ENCODE data around the gene ARHGEF26. TPM values are rescaled to one million over a fixed set of nuclear protein-coding genes. Genes with fewer than 3 reads are reported as not detected.

The ARHGEF26 gene
- total RNA-seq, 1 experiment from 2014 or later, result not detected

DNA sequence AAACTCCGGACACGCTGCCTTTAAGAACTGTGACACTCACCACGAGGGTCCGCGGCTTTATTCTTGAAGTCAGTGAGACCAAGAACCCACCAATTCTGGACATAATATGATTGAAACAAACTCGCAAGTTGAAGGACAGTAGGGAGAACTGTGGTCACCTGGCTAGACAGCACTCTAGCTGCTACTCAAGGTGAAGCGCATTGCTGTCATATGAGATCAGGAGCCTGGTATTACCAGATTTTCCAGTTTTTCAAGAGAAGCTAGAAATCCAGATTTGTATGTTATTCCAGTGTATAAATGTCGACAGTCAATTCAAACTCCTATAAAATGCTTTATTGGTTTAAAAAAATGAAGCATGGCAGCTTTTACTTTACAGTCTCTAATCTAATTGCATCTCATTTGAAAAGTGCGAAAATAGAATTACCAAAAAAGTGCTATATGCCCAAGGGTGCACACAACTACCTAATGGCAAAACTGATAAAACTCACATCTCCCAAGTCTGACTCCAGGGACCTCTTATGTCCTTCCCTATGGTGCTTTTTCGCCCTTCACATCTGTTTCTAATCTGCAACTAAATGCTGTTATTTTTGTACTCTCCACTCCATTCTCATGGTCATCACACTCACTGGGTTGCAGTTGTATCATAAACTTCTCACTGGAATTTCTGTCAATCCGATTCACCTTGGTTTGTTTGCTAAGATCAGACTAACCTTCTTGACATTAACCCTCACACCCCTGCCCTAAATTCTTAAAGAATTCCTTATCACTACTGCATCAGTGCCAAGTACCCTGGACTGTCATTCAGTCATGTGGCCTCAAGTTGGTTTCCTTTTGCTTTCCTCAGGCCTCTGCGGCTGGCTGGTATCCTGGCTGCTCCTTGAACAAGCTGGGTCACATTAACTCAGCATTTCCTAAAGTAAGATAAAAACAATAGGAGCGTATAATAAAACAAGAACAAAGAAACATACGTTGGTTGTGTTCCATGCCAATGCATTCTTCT lies 31.5 kb upstream of the ARHGEF26 start:
- H3K27ac ChIP-seq (ENCODE audit: low read length), result no peak overlapping the region
- H3K4me1 ChIP-seq (ENCODE audit: low read length), result no peaks in the 10 kb centered on the region
- no peaks in the 10 kb centered on the region for H3K9me3 ChIP-seq (ENCODE audit: low read length)
- no peak overlapping the region for H2AFZ ChIP-seq (ENCODE audit: low read length)
- H3K4me2 ChIP-seq (ENCODE audit: low read depth, low read length, poor library complexity, severe bottlenecking), result no peak overlapping the region
- no peak overlapping the region for H3K4me3 ChIP-seq (ENCODE audit: low read length)
- H3K9me2 ChIP-seq (replicated peaks; ENCODE audit: insufficient read depth, low read length), result no peaks in the 10 kb centered on the region
- no peaks in the 10 kb centered on the region for H3K27me3 ChIP-seq (ENCODE audit: low read length)
- H3K9ac ChIP-seq (ENCODE audit: low read length), result no peak overlapping the region
- no peak for DNase-seq
- no peaks in the 10 kb centered on the region for H3K79me2 ChIP-seq (ENCODE audit: low read length)
- H3K36me3 ChIP-seq (ENCODE audit: insufficient read depth, low read length), result no peaks in the 10 kb centered on the region
- no peaks in the 10 kb centered on the region for H4K20me1 ChIP-seq (ENCODE audit: insufficient read depth, low read depth, low read length)

- no peak overlapping the region for H2AFZ ChIP-seq (ENCODE audit: low read length)
- DNase-seq, result no peak
- no peaks in the 10 kb centered on the region for H3K4me1 ChIP-seq (ENCODE audit: low read length)
- no peaks in the 10 kb centered on the region for H3K9me2 ChIP-seq (replicated peaks; ENCODE audit: insufficient read depth, low read length)
- H3K27ac ChIP-seq (ENCODE audit: low read length), result no peak overlapping the region
- H3K36me3 ChIP-seq (ENCODE audit: insufficient read depth, low read length), result no peaks in the 10 kb centered on the region
- no peaks in the 10 kb centered on the region for H3K27me3 ChIP-seq (ENCODE audit: low read length)
- H4K20me1 ChIP-seq (ENCODE audit: insufficient read depth, low read depth, low read length), result no peaks in the 10 kb centered on the region
- no peaks in the 10 kb centered on the region for H3K79me2 ChIP-seq (ENCODE audit: low read length)
- no peak overlapping the region for H3K4me3 ChIP-seq (ENCODE audit: low read length)
- H3K9ac ChIP-seq (ENCODE audit: low read length), result no peak overlapping the region
- no peak overlapping the region for H3K4me2 ChIP-seq (ENCODE audit: low read depth, low read length, poor library complexity, severe bottlenecking)
- H3K9me3 ChIP-seq (ENCODE audit: low read length), result no peaks in the 10 kb centered on the region
Measured at GRCh38 chr3:154094051-154094450, 27.1 kb upstream of the ARHGEF26 start.

- H3K4me2 ChIP-seq (ENCODE audit: low read depth, low read length, poor library complexity, severe bottlenecking), result no peak overlapping the region
- DNase-seq, result peak; percentile 49
- no peaks in the 10 kb centered on the region for H3K36me3 ChIP-seq (ENCODE audit: insufficient read depth, low read length)
- H3K4me1 ChIP-seq (ENCODE audit: low read length), result no peaks in the 10 kb centered on the region
- H3K9ac ChIP-seq (ENCODE audit: low read length), result no peak overlapping the region
- no peaks in the 10 kb centered on the region for H3K9me2 ChIP-seq (replicated peaks; ENCODE audit: insufficient read depth, low read length)
- no peaks in the 10 kb centered on the region for H4K20me1 ChIP-seq (ENCODE audit: insufficient read depth, low read depth, low read length)
- H3K79me2 ChIP-seq (ENCODE audit: low read length), result no peaks in the 10 kb centered on the region
- H3K4me3 ChIP-seq (ENCODE audit: low read length), result no peak overlapping the region
- no peak overlapping the region for H3K27ac ChIP-seq (ENCODE audit: low read length)
- no peaks in the 10 kb centered on the region for H3K27me3 ChIP-seq (ENCODE audit: low read length)
- no peaks in the 10 kb centered on the region for H3K9me3 ChIP-seq (ENCODE audit: low read length)
- H2AFZ ChIP-seq (ENCODE audit: low read length), result no peak overlapping the region
Measured at GRCh38 chr3:154095832-154096421, 25.3 kb upstream of the ARHGEF26 start.

DNA sequence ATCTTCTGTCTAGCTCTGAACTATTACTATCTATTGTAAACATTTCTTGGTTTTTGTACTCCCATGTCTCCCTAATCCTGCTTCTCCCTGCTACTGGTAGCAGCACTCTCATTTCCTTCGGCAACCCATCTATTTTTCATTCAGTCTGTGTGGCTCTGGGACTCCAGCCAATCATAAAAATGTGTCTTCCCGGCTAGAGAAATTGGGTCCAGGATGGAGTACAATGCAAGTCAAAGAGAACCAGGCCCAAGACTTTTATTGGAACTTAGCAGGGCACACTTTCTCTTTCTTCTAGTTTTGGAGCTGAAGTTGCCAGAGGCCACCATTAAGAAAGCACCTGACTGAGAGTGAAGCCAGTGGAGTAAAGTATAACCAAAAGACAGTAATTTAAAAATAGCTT lies 22.8 kb upstream of the ARHGEF26 start:
- Histone ChIP-seq H2AFZ (ENCODE audit: low read length) (no peak overlapping the region), H3K4me2 (ENCODE audit: low read depth, low read length, poor library complexity, severe bottlenecking) (no peak overlapping the region), H3K9me3 (ENCODE audit: low read length) (no peaks in the 10 kb centered on the region)

DNA sequence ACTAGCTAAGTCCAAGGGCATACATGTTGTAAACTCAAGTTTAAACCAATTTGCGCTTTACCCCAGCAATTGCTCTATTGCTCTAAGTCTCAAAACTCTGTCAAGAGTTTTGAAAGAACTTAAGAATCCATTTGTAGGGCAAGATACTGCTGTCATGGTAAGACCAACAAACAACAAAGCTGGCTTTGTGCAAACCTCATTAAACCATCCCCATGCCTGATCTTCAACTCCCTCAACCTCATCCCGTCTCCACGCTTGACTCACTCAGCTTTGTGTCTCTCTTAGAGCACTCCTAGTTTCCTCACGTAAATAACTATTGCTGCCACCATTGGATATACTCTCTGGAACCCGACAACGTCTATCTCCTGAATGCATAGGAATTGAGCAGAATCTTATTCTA lies 20.6 kb upstream of the ARHGEF26 start:
- H3K4me3 ChIP-seq (ENCODE audit: low read length), result no peak overlapping the region
- H3K9ac ChIP-seq (ENCODE audit: low read length), result no peak overlapping the region
- H3K27ac ChIP-seq (ENCODE audit: low read length), result no peak overlapping the region
- H3K4me2 ChIP-seq (ENCODE audit: low read depth, low read length, poor library complexity, severe bottlenecking), result no peak overlapping the region
- no peaks in the 10 kb centered on the region for H4K20me1 ChIP-seq (ENCODE audit: insufficient read depth, low read depth, low read length)
- no peaks in the 10 kb centered on the region for H3K79me2 ChIP-seq (ENCODE audit: low read length)
- no peaks in the 10 kb centered on the region for H3K9me3 ChIP-seq (ENCODE audit: low read length)
- no peaks in the 10 kb centered on the region for H3K36me3 ChIP-seq (ENCODE audit: insufficient read depth, low read length)
- H3K9me2 ChIP-seq (replicated peaks; ENCODE audit: insufficient read depth, low read length), result no peaks in the 10 kb centered on the region
- no peaks in the 10 kb centered on the region for H3K27me3 ChIP-seq (ENCODE audit: low read length)
- H2AFZ ChIP-seq (ENCODE audit: low read length), result no peak overlapping the region
- no peaks in the 10 kb centered on the region for H3K4me1 ChIP-seq (ENCODE audit: low read length)
- no peak for DNase-seq

More for the DNA sequence above, 22.8 kb upstream of the ARHGEF26 start:
- Histone ChIP-seq H3K9me2 (replicated peaks; ENCODE audit: insufficient read depth, low read length) (no peaks in the 10 kb centered on the region), H3K27me3 (ENCODE audit: low read length) (no peaks in the 10 kb centered on the region), H3K79me2 (ENCODE audit: low read length) (no peaks in the 10 kb centered on the region), H4K20me1 (ENCODE audit: insufficient read depth, low read depth, low read length) (no peaks in the 10 kb centered on the region), H3K4me1 (ENCODE audit: low read length) (no peaks in the 10 kb centered on the region), H3K4me3 (ENCODE audit: low read length) (no peak overlapping the region), H3K9ac (ENCODE audit: low read length) (no peak overlapping the region), H3K36me3 (ENCODE audit: insufficient read depth, low read length) (no peaks in the 10 kb centered on the region), H3K27ac (ENCODE audit: low read length) (no peak overlapping the region)
- DNase-seq, result no peak

GRCh38 chr3:154101250-154101649 lies 19.9 kb upstream of the ARHGEF26 start:
- no peak overlapping the region for H2AFZ ChIP-seq (ENCODE audit: low read length)
- H3K4me3 ChIP-seq (ENCODE audit: low read length), result no peak overlapping the region
- H3K4me1 ChIP-seq (ENCODE audit: low read length), result no peaks in the 10 kb centered on the region
- H3K27me3 ChIP-seq (ENCODE audit: low read length), result no peaks in the 10 kb centered on the region
- H3K36me3 ChIP-seq (ENCODE audit: insufficient read depth, low read length), result no peaks in the 10 kb centered on the region
- H3K79me2 ChIP-seq (ENCODE audit: low read length), result no peaks in the 10 kb centered on the region
- H3K9ac ChIP-seq (ENCODE audit: low read length), result no peak overlapping the region
- no peak overlapping the region for H3K4me2 ChIP-seq (ENCODE audit: low read depth, low read length, poor library complexity, severe bottlenecking)
- no peaks in the 10 kb centered on the region for H3K9me3 ChIP-seq (ENCODE audit: low read length)
- DNase-seq, result no peak
- no peaks in the 10 kb centered on the region for H4K20me1 ChIP-seq (ENCODE audit: insufficient read depth, low read depth, low read length)
- H3K9me2 ChIP-seq (replicated peaks; ENCODE audit: insufficient read depth, low read length), result no peaks in the 10 kb centered on the region
- H3K27ac ChIP-seq (ENCODE audit: low read length), result no peak overlapping the region

DNA sequence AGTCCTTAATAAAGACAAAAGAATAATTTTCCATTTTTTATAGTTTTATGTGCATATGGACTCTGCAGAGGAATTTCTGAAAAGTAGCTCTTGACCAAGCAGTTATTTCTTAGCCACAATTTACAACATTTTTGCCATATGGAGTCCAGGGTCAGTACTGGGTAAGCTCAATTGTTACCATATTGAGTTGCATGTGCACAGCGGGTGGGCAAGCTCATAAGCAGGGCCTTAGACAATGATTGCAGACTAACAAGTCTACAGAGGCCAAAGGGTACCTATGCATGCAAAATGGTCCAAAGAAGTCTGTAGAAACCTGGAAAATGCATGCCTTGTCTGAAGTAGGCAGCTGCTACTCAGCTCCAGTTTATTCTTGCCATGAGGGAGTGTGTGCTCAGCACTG lies 19.0 kb upstream of the ARHGEF26 start:
- no peaks in the 10 kb centered on the region for H4K20me1 ChIP-seq (ENCODE audit: insufficient read depth, low read depth, low read length)
- H3K9me2 ChIP-seq (replicated peaks; ENCODE audit: insufficient read depth, low read length), result no peaks in the 10 kb centered on the region
- H3K9me3 ChIP-seq (ENCODE audit: low read length), result no peaks in the 10 kb centered on the region
- no peaks in the 10 kb centered on the region for H3K36me3 ChIP-seq (ENCODE audit: insufficient read depth, low read length)
- H3K27ac ChIP-seq (ENCODE audit: low read length), result no peak overlapping the region
- no peak overlapping the region for H2AFZ ChIP-seq (ENCODE audit: low read length)
- no peaks in the 10 kb centered on the region for H3K4me1 ChIP-seq (ENCODE audit: low read length)
- H3K27me3 ChIP-seq (ENCODE audit: low read length), result no peaks in the 10 kb centered on the region
- no peaks in the 10 kb centered on the region for H3K79me2 ChIP-seq (ENCODE audit: low read length)
- no peak overlapping the region for H3K4me2 ChIP-seq (ENCODE audit: low read depth, low read length, poor library complexity, severe bottlenecking)
- no peak overlapping the region for H3K4me3 ChIP-seq (ENCODE audit: low read length)
- DNase-seq, result no peak
- H3K9ac ChIP-seq (ENCODE audit: low read length), result no peak overlapping the region

DNA sequence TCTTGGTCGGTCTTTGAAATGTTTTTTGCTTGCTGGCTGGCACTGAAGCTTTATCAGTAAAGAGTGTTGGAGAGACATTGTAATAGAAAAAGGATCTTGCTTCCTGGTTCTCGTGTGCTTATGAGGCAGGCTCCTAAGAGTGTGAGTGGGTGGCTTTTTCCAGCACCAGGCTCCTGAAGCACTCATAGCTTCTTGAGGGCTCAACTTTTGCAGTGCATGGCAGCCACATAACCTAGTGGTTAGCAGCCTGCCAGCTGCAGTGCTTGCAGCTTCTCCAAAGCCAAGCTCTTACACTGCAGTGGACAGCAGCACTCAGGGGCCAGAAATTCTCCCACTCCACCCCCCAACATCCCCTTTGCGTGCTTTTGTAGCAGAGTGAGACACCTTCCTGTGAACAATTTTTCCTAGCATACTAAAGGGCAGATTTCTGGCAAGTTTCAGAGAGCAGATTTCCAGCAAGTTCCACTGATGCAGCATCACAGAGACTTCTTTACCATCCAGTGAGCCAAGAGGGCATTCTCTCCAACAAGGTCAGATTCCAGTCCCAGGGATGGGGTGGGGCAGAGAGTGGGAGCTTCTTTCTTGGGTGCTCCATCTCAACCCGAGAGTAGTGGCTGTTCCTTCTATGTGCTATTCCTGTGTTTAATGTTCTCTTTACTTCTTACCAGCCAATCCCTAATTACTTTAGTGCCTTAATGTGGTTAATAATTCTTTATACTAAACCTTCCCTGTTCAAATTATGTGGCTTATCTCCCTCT lies 15.8 kb upstream of the ARHGEF26 start:
- Histone ChIP-seq H3K79me2 (ENCODE audit: low read length) (no peaks in the 10 kb centered on the region), H3K36me3 (ENCODE audit: insufficient read depth, low read length) (no peaks in the 10 kb centered on the region)

More for the DNA sequence above, 15.8 kb upstream of the ARHGEF26 start:
- Histone ChIP-seq H3K4me2 (ENCODE audit: low read depth, low read length, poor library complexity, severe bottlenecking) (no peak overlapping the region), H3K9me2 (replicated peaks; ENCODE audit: insufficient read depth, low read length) (no peaks in the 10 kb centered on the region), H3K9ac (ENCODE audit: low read length) (no peak overlapping the region), H3K27ac (ENCODE audit: low read length) (no peak overlapping the region), H3K4me1 (ENCODE audit: low read length) (no peaks in the 10 kb centered on the region), H2AFZ (ENCODE audit: low read length) (no peak overlapping the region), H3K4me3 (ENCODE audit: low read length) (no peak overlapping the region), H3K27me3 (ENCODE audit: low read length) (no peaks in the 10 kb centered on the region), H3K9me3 (ENCODE audit: low read length) (no peaks in the 10 kb centered on the region), H4K20me1 (ENCODE audit: insufficient read depth, low read depth, low read length) (no peaks in the 10 kb centered on the region)
- no peak for DNase-seq
